H1 (cell line): Measurements from ENCODE around the gene WNK4.

ENCODE experiments used
- EGR1 ChIP-seq: IDR thresholded peaks from 2 replicates; pipeline ENCODE4 v1.6.1; 2011; ENCODE audit warnings: low read depth, low read length, borderline replicate concordance
- HDAC2 ChIP-seq, 2 experiments: fragments of 300-600 bp in 1 of 2; sonication (generic) in 1 of 2; IDR thresholded peaks; 2 replicates each; pipeline ENCODE4 v1.6.1; 2011 to 2012; ENCODE audit warnings: low read depth in 2 of 2, low read length in 2 of 2, mild to moderate bottlenecking in 2 of 2, moderate library complexity in 2 of 2, borderline replicate concordance in 1 of 2, inconsistent platforms in 1 of 2
- JUN ChIP-seq: IDR thresholded peaks from 2 replicates; pipeline ENCODE4 v1.6.1; 2011; ENCODE audit warnings: low read depth, mild to moderate bottlenecking, improper control_type of control experiment, low read length
- MAFK ChIP-seq: IDR thresholded peaks from 2 replicates; pipeline ENCODE4 v1.6.1; 2012; ENCODE audit warnings: low read depth, mild to moderate bottlenecking, improper control_type of control experiment, low read length
- RAD21 ChIP-seq, 2 experiments: IDR thresholded peaks in 1 of 2; conservative IDR thresholded peaks in 1 of 2; 2 replicates each; pipeline ENCODE4 v1.6.1; 2011; ENCODE audit warnings: low read depth in 2 of 2, low read length in 2 of 2, improper control_type of control experiment in 1 of 2, inconsistent platforms in 1 of 2, mild to moderate bottlenecking in 1 of 2, moderate library complexity in 1 of 2
- SP1 ChIP-seq: IDR thresholded peaks from 2 replicates; pipeline ENCODE4 v1.6.1; 2011; ENCODE audit warnings: low read depth, low read length
- TBP ChIP-seq: IDR thresholded peaks from 2 replicates; pipeline ENCODE4 v1.6.1; 2011; ENCODE audit warnings: low read depth, low read length, improper control_type of control experiment
- TF ChIP-seq, protein P1 (sequence below): IDR thresholded peaks from 2 replicates; pipeline ENCODE4 v1.6.1; 2011; ENCODE audit warnings: low read depth, mild to moderate bottlenecking, low read length; ENCODE audit not compliant: insufficient read depth
- TF ChIP-seq, protein P2 (sequence below), 3 experiments: IDR thresholded peaks; 1 replicate in 2 of 3; 2 replicates in 1 of 3; pipeline versions ENCODE4 v1.5.1 to v1.6.1; 2011; ENCODE audit warnings: low read length in 3 of 3, mild to moderate bottlenecking in 3 of 3, inconsistent platforms in 2 of 3, low read depth in 1 of 3, moderate library complexity in 1 of 3; ENCODE audit not compliant: insufficient read depth in 1 of 3; ENCODE audit errors: control extremely low read depth in 1 of 3

DNA sequence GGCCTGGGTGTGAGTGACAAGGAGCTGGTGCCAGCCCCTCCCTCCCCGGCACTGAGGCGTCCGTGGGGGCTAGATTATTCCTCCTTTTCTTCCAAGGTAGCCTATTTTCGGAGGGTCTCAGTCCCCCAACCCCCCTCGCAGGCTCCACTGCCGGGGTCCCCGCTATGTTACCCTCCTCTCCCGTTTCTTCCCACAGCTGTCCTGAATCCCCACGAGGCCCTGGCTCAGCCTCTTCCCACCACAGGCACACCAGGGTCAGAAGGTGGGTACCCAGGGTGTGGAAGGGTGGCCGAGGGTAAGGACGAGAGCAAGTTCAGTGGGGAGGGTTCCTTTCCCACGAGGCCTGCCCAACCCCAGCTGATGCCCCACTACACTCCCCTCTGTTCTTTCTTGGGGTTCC, 18.8 kb upstream of the WNK4 start:
- no peak for TF ChIP-seq HDAC2 (IDR thresholded peaks at IDR 0.05; ENCODE audit: borderline replicate concordance in 1 of 2, low read depth in 2 of 2, low read length in 2 of 2)
- TF ChIP-seq EGR1 = no peak
- TF ChIP-seq, protein P1, sequence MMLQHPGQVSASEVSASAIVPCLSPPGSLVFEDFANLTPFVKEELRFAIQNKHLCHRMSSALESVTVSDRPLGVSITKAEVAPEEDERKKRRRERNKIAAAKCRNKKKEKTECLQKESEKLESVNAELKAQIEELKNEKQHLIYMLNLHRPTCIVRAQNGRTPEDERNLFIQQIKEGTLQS = no peak
- TF ChIP-seq, protein P2, sequence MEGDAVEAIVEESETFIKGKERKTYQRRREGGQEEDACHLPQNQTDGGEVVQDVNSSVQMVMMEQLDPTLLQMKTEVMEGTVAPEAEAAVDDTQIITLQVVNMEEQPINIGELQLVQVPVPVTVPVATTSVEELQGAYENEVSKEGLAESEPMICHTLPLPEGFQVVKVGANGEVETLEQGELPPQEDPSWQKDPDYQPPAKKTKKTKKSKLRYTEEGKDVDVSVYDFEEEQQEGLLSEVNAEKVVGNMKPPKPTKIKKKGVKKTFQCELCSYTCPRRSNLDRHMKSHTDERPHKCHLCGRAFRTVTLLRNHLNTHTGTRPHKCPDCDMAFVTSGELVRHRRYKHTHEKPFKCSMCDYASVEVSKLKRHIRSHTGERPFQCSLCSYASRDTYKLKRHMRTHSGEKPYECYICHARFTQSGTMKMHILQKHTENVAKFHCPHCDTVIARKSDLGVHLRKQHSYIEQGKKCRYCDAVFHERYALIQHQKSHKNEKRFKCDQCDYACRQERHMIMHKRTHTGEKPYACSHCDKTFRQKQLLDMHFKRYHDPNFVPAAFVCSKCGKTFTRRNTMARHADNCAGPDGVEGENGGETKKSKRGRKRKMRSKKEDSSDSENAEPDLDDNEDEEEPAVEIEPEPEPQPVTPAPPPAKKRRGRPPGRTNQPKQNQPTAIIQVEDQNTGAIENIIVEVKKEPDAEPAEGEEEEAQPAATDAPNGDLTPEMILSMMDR (IDR thresholded peaks at IDR 0.05; ENCODE audit: control extremely low read depth in 1 of 3, insufficient read depth in 1 of 3, low read depth in 1 of 3, low read length in 3 of 3) = no peak
- TF ChIP-seq RAD21 (IDR thresholded peaks at IDR 0.05 in 1 of 2, conservative IDR thresholded peaks at IDR 0.05 in 1 of 2; ENCODE audit: low read depth in 2 of 2, low read length in 2 of 2) = no peak
- TF ChIP-seq JUN = no peak
- TF ChIP-seq MAFK = no peak
- no peak for TF ChIP-seq TBP
- TF ChIP-seq SP1 = no peak
